ENCODE data around the gene CDH6.

GRCh38 chr5:31236339-31236738 is 42.9 kb downstream of the CDH6 start:
- TF ChIP-seq, protein P1, sequence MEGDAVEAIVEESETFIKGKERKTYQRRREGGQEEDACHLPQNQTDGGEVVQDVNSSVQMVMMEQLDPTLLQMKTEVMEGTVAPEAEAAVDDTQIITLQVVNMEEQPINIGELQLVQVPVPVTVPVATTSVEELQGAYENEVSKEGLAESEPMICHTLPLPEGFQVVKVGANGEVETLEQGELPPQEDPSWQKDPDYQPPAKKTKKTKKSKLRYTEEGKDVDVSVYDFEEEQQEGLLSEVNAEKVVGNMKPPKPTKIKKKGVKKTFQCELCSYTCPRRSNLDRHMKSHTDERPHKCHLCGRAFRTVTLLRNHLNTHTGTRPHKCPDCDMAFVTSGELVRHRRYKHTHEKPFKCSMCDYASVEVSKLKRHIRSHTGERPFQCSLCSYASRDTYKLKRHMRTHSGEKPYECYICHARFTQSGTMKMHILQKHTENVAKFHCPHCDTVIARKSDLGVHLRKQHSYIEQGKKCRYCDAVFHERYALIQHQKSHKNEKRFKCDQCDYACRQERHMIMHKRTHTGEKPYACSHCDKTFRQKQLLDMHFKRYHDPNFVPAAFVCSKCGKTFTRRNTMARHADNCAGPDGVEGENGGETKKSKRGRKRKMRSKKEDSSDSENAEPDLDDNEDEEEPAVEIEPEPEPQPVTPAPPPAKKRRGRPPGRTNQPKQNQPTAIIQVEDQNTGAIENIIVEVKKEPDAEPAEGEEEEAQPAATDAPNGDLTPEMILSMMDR (conservative IDR thresholded peaks at IDR 0.05) = no peak
- TF ChIP-seq EZH2 (IDR thresholded peaks at IDR 0.05; ENCODE audit: low read depth) = no peak
